Body of pancreas (tissue), 4 donors: ENCODE results near the gene CD40LG. TPM values are rescaled to one million over a fixed set of nuclear protein-coding genes. Genes with fewer than 3 reads are reported as not detected.

Experiments used
- ATAC-seq: fragments of 150-250 bp; one replicate; pipeline ENCODE4 v1.9.1; 2016
- DNase-seq, 4 donors: peaks; one replicate each; pipeline ENCODE4 v3.0.0-alpha.2; 2019
- H3K27ac ChIP-seq, 4 donors: fragments of 200-600 bp; sonication (generic); 1 replicate in 3 of 4; 2 replicates in 1 of 4; pipeline versions ENCODE4 v1.5.1 to v1.6.1; 2016 to 2019; ENCODE audit warnings: mild to moderate bottlenecking in 1 of 4, mixed read lengths in 1 of 4, moderate library complexity in 1 of 4
- H3K27me3 ChIP-seq, 2 donors: fragments of 200-600 bp; sonication (generic); one replicate each; pipeline ENCODE4 v1.6.0; 2016; ENCODE audit warnings: mild to moderate bottlenecking in 1 of 2
- H3K36me3 ChIP-seq, 2 donors: fragments of 200-600 bp; sonication (generic); replicated peaks in 1 of 2; 2 replicates each; pipeline ENCODE4 v1.5.1; 2016; ENCODE audit warnings: low read depth in 2 of 2; ENCODE audit not compliant: insufficient read depth in 1 of 2
- H3K4me1 ChIP-seq: fragments of 200-600 bp; sonication (generic); one replicate; pipeline ENCODE4 v1.6.0; 2016
- H3K4me3 ChIP-seq, 2 donors: fragments of 200-600 bp; sonication (generic); 1 replicate in 1 of 2; 2 replicates in 1 of 2; pipeline ENCODE4 v1.5.1; 2016 to 2019
- H3K9me3 ChIP-seq, 3 donors: fragments of 200-600 bp; sonication (generic); 1 replicate in 2 of 3; 2 replicates in 1 of 3; pipeline ENCODE4 v1.5.1; 2016
- CTCF ChIP-seq, 7 experiments: fragments of 450-650 bp in 4 of 7; fragments of 200-600 bp in 3 of 7; sonication (generic) in 3 of 7; IDR thresholded peaks; one replicate each; pipeline ENCODE4 v1.5.1; 2016 to 2019; ENCODE audit warnings: antibody characterized with exemption in 7 of 7
- POLR2A ChIP-seq, 3 donors: fragments of 450-650 bp; IDR thresholded peaks; one replicate each; pipeline ENCODE4 v1.6.1; 2016; ENCODE audit warnings: antibody characterized with exemption in 3 of 3, mild to moderate bottlenecking in 2 of 3
- WGBS, 2 donors: methylation state at CpG; one replicate each; pipeline ENCODE4 v1.1.5; 2017; 5-methylcytosine and 5-hydroxymethylcytosine counted together
- intact Hi-C: fragments of 100-400 bp; cut with DNase I; formaldehyde crosslinking; loops from one replicate; pipeline ENCODE4 v1.15.1; 2023
- total RNA-seq, 2 donors: library from RNA; depleted of rRNA; stranded (reverse); fragments of >200 nt; gene quantifications; one replicate each; pipeline ENCODE4 v1.1.0, GENCODE V29; 2016

The CD40LG gene
- total RNA-seq, 2 donors from 2014 or later, result not detected

DNA sequence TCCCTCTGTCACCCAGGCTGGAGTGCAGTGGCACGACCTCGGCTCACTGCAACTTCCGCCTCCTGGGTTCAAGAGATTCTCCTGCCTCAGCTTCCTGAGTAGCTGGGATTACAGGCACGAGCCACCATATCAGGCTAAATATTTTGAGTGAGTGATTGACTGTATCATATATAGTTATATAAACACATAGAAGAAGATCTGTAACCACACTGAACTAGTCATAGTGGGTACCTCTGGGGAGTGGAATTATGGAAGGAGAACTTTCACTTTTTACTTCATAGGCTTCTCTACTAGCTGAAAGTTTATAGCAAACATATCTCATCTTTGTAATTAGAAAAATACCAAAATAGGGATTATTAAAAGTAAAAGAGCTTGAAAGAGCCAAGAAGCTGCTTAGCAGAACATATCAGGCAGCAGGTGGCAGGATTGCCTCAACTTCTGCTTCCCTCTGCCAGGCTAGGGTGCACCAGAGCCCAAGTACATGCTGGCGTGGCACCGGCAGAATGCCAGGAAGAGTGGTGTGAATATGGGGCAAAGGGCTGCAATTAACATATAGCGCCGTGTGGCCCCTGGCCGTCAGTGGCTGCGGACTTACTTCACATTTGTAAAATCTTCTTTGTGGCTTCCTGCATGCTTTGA, 39.5 kb upstream of the CD40LG start:
- DNase-seq, result peak; percentile 18 to 47 (median 26)
- intact Hi-C loops, result no loop called here
- no peaks in the 10 kb centered on the region for H3K9me3 ChIP-seq
- 37 to 47% methylated on average over 10 of the region's 10 CpGs for WGBS, 2 donors
- H3K36me3 ChIP-seq, result no peaks in the 10 kb centered on the region
- H3K27me3 ChIP-seq, result no peaks in the 10 kb centered on the region
- no peak for ATAC-seq
- H3K4me3 ChIP-seq, result no peak overlapping the region
- peak in 2 of 7 experiments; percentile 11 to 21 for TF ChIP-seq CTCF (IDR thresholded peaks at IDR 0.05)
- no peak for TF ChIP-seq POLR2A (IDR thresholded peaks at IDR 0.05)
- H3K27ac ChIP-seq, result no peak overlapping the region
- H3K4me1 ChIP-seq, result no peaks in the 10 kb centered on the region

DNA sequence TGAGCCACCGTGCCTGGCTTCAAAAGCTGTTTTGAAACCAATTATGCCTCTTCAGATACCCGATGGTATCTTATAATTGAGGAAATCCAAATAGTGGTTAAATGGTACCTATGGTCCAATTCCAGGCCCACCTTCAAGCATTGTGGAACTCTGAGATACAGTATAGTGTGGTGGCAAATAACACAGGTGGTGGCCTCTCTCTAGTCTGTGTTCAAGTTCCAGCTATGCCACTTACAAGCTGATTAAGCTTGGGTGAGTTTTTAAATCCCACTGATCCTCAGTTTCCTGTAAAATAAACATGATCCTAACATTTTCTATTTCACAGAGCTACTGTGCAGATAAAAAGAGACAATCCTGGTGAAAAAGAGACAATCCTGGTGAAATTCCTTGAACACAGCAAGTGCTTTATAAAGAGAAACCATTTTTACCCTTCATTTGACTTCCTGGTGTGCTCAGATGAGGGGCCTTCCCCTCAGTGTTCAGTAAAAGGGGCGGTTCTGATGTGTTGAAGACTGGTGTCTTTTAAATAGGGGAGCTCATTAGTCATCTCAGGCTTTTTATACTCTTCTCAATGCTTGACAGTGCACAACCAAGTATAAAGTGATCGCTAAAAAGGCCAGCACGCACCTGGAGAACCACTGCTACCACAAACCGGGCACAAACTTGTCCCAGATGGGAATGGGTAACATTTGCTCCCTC, 30.8 kb upstream of the CD40LG start:
- WGBS, 2 donors, result 71 to 85% methylated on average over 5 to 6 of the region's 6 CpGs
- Histone ChIP-seq H3K36me3 (no peaks in the 10 kb centered on the region), H3K27ac (no peak overlapping the region), H3K4me3 (no peak overlapping the region), H3K4me1 (no peaks in the 10 kb centered on the region), H3K9me3 (no peaks in the 10 kb centered on the region), H3K27me3 (no peaks in the 10 kb centered on the region)
- no peak for DNase-seq
- TF ChIP-seq POLR2A (IDR thresholded peaks at IDR 0.05), result no peak
- intact Hi-C loops, result no loop called here
- ATAC-seq, result no peak

GRCh38 chrX:136619899-136620505, 28.0 kb upstream of the CD40LG start:
- no peaks in the 10 kb centered on the region for H3K36me3 ChIP-seq
- no peak overlapping the region for H3K4me3 ChIP-seq
- no peaks in the 10 kb centered on the region for H3K9me3 ChIP-seq
- no peaks in the 10 kb centered on the region for H3K4me1 ChIP-seq
- TF ChIP-seq POLR2A (IDR thresholded peaks at IDR 0.05) (no peak), CTCF (IDR thresholded peaks at IDR 0.05) (no peak)
- intact Hi-C loops, result no loop called here
- DNase-seq, result no peak
- ATAC-seq, result no peak
- 66 to 72% methylated on average over 14 of the region's 14 CpGs for WGBS, 2 donors
- H3K27me3 ChIP-seq, result no peaks in the 10 kb centered on the region
- no peak overlapping the region for H3K27ac ChIP-seq

- Histone ChIP-seq H3K9me3 (no peaks in the 10 kb centered on the region), H3K27ac (no peak overlapping the region), H3K4me3 (no peak overlapping the region), H3K27me3 (no peaks in the 10 kb centered on the region), H3K36me3 (no peaks in the 10 kb centered on the region), H3K4me1 (no peaks in the 10 kb centered on the region)
- no peak for DNase-seq
- intact Hi-C loops, result no loop called here
- no peak for ATAC-seq
- TF ChIP-seq POLR2A (IDR thresholded peaks at IDR 0.05) (no peak), CTCF (IDR thresholded peaks at IDR 0.05) (no peak)
Observed at GRCh38 chrX:136620780-136621179, 27.2 kb upstream of the CD40LG start.

DNA sequence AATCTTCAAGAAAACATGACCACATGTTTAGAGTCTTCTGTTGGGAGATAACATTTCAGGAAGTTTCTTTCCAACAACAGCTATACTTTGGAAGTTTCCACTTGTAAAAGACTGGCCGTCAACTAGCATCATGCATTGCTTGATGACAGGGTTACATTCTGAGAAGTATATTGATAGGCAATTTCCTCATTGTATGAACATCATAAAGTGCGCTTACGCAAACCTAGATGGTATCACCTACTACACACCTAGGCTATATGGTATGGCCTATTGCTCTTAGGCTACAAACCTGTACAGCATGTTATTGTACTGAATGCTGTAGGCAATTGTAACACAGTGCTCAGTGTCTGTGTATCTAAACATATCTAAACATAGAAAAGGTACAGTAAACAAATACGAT, 25.4 kb upstream of the CD40LG start:
- Histone ChIP-seq H3K27ac (no peak overlapping the region), H3K4me1 (no peaks in the 10 kb centered on the region), H3K36me3 (no peaks in the 10 kb centered on the region), H3K9me3 (no peaks in the 10 kb centered on the region), H3K27me3 (no peaks in the 10 kb centered on the region), H3K4me3 (no peak overlapping the region)
- ATAC-seq (no peak), DNase-seq (no peak)
- TF ChIP-seq CTCF (IDR thresholded peaks at IDR 0.05), result no peak
- TF ChIP-seq POLR2A (IDR thresholded peaks at IDR 0.05), result no peak
- intact Hi-C loops, result no loop called here
- 80 to 89% methylated on average over 4 of the region's 4 CpGs for WGBS, 2 donors
